ENCODE data around the gene TFF2. TPM values are rescaled to one million over a fixed set of nuclear protein-coding genes. Genes with fewer than 3 reads are reported as not detected.

TFF2 gene, protein sequence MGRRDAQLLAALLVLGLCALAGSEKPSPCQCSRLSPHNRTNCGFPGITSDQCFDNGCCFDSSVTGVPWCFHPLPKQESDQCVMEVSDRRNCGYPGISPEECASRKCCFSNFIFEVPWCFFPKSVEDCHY
- total RNA-seq (not detected), polyA plus RNA-seq (ENCODE audit: insufficient read depth, low read depth, low replicate concordance) (not detected)
- long read RNA-seq, donor 1: 0 reads
- long read RNA-seq, donor 2: 0 reads
- long read RNA-seq, donor 3: 0 reads
- long read RNA-seq, donor 4: 0 reads
- long read RNA-seq, donor 5: 0 reads
- long read RNA-seq, donor 6: 0 reads
- long read RNA-seq, donor 7: 0 reads
- long read RNA-seq, donor 8: 0 reads
- long read RNA-seq, donor 9: 0 reads
- long read RNA-seq, donor 10: 0 reads

DNA sequence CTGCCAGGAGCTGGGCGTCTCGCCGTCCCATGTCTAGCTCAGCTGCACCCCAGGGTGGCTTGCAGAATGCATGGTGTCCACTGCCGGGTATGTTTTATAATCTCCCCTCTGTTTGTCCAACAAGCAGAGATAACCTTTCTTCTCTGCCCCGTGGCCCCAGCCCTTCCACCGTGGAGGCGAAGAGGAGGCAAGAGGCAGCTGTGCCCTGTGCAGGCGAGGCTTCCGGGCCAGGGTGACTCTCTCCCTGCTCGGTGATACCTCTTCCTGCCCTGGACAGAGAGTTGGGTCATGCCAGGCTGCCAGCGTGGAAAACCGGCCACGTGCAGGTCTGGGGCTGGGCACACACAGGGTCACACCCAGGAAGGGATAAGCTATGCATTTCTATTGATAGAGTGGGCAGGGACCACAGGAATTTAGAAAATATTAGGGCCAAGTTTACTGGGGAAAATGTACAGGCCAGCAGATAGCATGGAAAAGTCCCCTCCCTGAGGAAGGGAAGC lies at the start of gene TFF2:
Gene TFF2, minus strand, starts transcription at position 68 of the 500 bp plus-strand sequence. Its CDS starts 37 bp downstream, at position 31.
- H3K4me3 ChIP-seq (ENCODE audit: low read length in 3 of 3): no peak within 1 kb of the TSS
- no peak within 1 kb of the TSS for H3K27ac ChIP-seq (ENCODE audit: low read depth in 2 of 2, low read length in 2 of 2)

DNA sequence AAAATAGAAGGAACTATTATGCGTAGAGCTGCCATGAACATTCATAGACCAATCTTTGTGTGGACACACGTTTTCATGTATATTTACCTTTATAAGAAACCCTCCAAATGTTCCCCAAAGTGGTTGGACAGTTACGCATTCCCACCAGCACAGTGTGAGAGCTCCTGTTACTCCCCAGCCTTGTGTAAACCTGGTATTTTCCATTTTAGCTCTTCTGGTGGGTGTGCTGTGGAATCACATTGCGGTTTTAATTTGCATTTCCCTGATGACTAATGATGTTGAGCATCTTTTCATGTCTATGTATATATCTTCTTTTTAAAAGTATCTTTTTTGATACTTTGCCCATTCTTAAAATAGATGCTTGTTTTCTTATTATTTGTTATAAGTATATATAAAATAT lies 49.7 kb upstream of the TFF2 start:
- Histone ChIP-seq H3K36me3 (ENCODE audit: control insufficient read depth in 2 of 3, insufficient read depth in 3 of 3, low read length in 3 of 3) (no peaks in the 10 kb centered on the region), H3K9me3 (ENCODE audit: control insufficient read depth in 2 of 3, insufficient read depth in 1 of 3, low read length in 3 of 3) (peaks cover 0 to 10% (median 0%) of the 10 kb centered on the region in 3 donors), H3K9ac (ENCODE audit: low read length in 3 of 3) (no peak overlapping the region), H3K4me3 (ENCODE audit: low read length in 3 of 3) (no peak overlapping the region), H3K4me1 (ENCODE audit: control insufficient read depth in 2 of 3, insufficient read depth in 2 of 3, low read depth in 1 of 3, low read length in 3 of 3) (no peaks in the 10 kb centered on the region), H3K27ac (ENCODE audit: low read depth in 2 of 2, low read length in 2 of 2) (no peak overlapping the region), H3K27me3 (ENCODE audit: control insufficient read depth, insufficient read depth, low read length) (no peaks in the 10 kb centered on the region)
- intact Hi-C loops (cut with DNase I): no loop called here
- FAIRE-seq: no peak
- DNase-seq: no peak
- no peak for TF ChIP-seq CTCF (IDR thresholded peaks at IDR 0.05; ENCODE audit: borderline replicate concordance, extremely low read depth, insufficient read depth)

More for the DNA sequence above, at the start of gene TFF2:
- intact Hi-C loops (cut with DNase I): no loop called here
- Histone ChIP-seq H3K9me3 (ENCODE audit: control insufficient read depth in 2 of 3, insufficient read depth in 1 of 3, low read length in 3 of 3) (peaks cover 0 to 6% (median 0%) of the 10 kb centered on the region in 3 donors), H3K36me3 (ENCODE audit: control insufficient read depth in 2 of 3, insufficient read depth in 3 of 3, low read length in 3 of 3) (no peaks in the 10 kb centered on the region), H3K4me1 (ENCODE audit: control insufficient read depth in 2 of 3, insufficient read depth in 2 of 3, low read depth in 1 of 3, low read length in 3 of 3) (peaks cover 0 to 2% (median 0%) of the 10 kb centered on the region in 3 donors), H3K9ac (ENCODE audit: low read length in 3 of 3) (no peak within 1 kb of the TSS), H3K27me3 (ENCODE audit: control insufficient read depth, insufficient read depth, low read length) (no peaks in the 10 kb centered on the region)
- DNase-seq: peak in 2 of 5 donors; percentile 29 to 50
- TF ChIP-seq CTCF (IDR thresholded peaks at IDR 0.05; ENCODE audit: borderline replicate concordance, extremely low read depth, insufficient read depth): no peak
- FAIRE-seq: no peak

DNA sequence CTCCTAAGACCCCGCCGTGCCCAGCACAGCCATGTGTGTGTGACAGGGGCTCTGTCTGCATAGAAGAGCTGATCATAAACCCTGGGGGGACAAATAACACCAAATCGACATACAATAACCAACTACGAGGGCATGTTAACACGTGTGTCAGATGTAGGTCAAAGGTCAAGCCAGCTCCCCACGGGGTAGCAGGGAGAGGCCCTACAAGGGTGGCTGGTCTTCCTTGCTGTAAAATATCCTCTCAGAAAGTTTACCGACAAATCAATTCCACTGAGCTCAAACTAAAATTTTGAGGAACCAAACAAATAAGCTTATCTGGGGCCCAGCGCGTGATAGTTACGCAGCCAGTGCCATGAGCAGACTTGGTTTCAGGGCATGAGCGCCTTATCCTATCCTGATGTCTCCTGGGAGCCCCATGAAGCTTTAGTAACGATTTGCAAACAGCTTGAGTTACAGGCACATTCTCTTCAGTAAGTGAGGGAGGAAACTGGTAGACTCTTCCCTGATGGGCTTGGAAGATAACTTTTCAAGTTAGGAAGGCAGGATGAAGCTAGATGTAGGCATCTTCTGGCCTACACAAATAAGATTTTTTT lies 47.7 kb upstream of the TFF2 start:
- H3K4me1 ChIP-seq (ENCODE audit: control insufficient read depth in 2 of 3, insufficient read depth in 2 of 3, low read depth in 1 of 3, low read length in 3 of 3): peaks cover 0 to 4% (median 0%) of the 10 kb centered on the region in 3 donors
- intact Hi-C loops (cut with DNase I): no loop called here
- H3K36me3 ChIP-seq (ENCODE audit: control insufficient read depth in 2 of 3, insufficient read depth in 3 of 3, low read length in 3 of 3): no peaks in the 10 kb centered on the region
- H3K9ac ChIP-seq (ENCODE audit: low read length in 3 of 3): no peak overlapping the region
- no peak for DNase-seq
- FAIRE-seq: no peak
- H3K27ac ChIP-seq (ENCODE audit: low read depth in 2 of 2, low read length in 2 of 2): no peak overlapping the region
- H3K9me3 ChIP-seq (ENCODE audit: control insufficient read depth in 2 of 3, insufficient read depth in 1 of 3, low read length in 3 of 3): peaks cover 0 to 10% (median 0%) of the 10 kb centered on the region in 3 donors
- no peak for TF ChIP-seq CTCF (IDR thresholded peaks at IDR 0.05; ENCODE audit: borderline replicate concordance, extremely low read depth, insufficient read depth)
- no peaks in the 10 kb centered on the region for H3K27me3 ChIP-seq (ENCODE audit: control insufficient read depth, insufficient read depth, low read length)
- no peak overlapping the region for H3K4me3 ChIP-seq (ENCODE audit: low read length in 3 of 3)

All from kidney (tissue), 22 donors.